Fibroblast of skin of right quadriceps (primary cell): ENCODE results near the gene CARM1.

ENCODE experiments used
- DNase-seq: peaks from one replicate; pipeline ENCODE4 v3.0.0-alpha.2; 2013

CARM1 gene

DNA sequence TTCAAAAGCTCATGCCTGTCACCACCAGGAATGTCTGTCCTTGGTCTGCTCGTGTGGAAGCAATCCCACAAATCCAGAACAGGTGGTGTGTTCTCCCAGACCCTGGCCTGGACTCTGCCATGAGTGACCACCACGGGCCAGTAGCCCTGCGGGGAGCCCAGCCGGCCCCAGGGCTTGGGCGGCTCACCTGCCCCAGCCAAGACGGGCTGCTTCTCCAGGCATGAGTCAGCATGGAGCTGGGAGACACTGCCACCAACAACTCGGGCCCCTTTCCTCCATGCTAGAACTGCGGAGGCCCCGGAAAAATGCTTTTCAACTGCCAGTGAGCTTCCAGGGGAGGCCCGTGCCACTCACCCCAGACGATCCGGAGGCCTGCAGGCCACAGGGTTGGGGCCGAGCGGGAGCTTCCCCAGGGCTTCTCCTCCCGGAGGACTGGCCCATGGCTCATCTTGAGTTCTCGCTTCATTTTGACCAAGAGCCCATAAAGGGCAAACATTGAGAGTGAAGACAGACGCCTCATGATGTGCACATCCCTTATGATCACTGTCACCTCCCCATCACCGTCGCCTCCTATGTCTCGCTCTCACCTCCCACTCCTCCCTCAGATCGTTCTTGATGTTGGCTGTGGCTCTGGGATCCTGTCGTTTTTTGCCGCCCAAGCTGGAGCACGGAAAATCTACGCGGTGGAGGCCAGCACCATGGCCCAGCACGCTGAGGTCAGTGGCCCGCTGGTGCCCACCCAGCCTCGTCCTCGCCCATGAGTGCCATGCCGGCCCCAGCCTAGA is 40.4 kb downstream of the CARM1 start:
- DNase-seq, result no peak

DNA sequence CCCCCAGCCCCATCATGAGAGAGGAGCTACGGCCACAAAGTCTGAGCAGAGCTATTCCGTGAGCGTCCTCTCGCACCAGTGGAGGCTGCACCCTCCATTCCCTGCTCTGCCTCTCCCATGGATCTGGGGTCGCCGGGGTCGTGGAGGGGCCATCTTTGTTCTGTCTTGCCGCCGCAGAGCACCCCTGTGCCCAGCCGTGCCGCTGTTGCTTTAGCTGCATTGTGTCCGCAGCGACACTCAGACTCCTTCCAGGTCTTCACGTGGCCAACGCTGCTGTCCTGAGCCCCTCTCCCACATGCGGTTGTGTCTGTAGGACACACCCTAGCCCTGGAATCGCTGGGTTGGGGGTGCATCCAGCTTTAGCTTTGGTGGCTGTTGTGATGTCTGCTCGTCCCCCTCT is 41.3 kb downstream of the CARM1 start:
- no peak for DNase-seq

DNA sequence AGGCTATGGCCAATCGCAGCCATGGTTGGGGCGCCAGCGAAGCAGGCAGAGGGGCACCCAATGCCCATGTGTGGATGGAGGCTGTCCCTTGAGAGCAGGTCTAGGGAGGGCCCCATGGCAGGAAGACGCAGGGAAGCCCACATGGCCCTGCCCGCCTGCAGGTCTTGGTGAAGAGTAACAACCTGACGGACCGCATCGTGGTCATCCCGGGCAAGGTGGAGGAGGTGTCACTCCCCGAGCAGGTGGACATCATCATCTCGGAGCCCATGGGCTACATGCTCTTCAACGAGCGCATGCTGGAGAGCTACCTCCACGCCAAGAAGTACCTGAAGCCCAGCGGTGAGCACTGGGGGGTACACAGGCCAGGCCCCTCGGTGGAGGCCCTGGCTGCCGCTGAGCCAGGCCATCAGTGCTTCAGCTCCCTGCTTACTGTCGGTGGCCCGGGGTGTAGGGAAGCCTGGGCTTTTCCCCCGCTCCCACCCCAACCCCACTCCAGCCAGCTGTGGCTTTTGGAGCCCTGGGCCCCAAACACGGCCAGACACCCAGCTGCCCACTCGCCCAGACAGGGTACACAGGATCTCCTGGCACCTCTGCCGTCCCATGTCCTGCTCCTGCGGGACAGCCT is 42.5 kb downstream of the CARM1 start:
- no peak for DNase-seq

DNA sequence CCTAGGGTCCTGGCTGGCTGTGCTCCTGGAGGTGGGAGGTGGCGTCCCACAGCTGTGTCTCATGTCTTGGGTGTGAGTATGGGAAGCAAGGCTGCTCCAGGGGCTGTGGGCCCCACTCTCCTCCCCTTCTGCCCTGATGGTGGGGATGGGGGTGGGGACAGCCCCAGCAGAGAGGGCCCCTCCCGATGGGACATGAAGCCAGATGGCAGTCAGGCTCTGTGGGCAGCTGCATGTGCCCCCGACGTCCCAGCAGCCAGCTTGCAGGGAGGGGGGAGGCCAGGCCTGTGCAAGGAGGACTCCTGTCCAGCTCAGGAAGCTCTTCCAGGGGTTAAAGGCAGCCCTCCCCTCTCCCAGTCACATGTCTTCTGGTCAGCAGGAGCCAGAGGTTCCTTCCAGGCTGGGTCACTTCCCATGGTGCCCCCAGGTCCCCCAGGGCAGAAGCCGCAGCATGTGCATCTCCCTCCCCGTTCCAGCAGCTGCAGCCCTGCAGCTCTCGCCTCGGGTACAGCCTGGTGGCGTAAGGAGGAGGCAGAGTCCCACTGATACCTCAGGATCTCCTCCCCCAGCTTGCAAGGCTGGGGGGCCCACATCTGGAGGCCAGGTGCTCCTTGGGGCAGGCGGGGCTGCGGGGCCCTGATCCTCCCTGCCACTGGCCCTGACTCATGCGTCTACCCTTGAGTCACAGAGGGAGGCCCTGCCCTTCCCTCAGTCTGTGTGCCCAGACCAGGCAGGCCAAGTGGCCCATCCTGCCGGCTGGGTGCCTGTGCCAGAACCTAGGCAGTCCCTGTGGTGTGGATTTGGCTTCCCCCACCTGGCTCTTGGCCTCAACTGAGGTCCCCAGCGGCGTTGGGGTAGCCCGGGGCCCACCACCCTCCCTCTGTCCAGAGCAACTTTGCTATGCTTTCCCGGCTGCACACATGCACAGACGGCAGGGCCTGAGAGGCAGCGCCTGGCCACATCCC is 44.1 kb downstream of the CARM1 start:
- peak; percentile 81 for DNase-seq

DNA sequence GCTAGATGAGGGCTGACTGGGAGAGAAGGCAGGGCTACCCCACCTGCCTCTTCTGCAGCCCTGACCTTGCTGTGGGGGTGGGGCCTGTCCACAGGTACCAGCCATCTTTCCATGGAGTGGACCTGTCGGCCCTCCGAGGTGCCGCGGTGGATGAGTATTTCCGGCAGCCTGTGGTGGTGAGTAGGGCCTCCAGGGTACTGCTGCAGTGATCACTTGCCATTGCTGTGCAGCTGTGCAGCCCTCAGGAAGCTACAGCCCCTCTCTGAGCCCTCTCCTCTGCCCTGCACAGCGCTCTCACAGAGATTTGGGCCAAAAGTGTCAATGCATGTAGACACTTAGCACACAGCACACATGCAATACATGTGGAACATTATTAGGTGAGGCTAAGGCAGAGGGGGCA is 45.2 kb downstream of the CARM1 start:
- DNase-seq, result no peak

DNA sequence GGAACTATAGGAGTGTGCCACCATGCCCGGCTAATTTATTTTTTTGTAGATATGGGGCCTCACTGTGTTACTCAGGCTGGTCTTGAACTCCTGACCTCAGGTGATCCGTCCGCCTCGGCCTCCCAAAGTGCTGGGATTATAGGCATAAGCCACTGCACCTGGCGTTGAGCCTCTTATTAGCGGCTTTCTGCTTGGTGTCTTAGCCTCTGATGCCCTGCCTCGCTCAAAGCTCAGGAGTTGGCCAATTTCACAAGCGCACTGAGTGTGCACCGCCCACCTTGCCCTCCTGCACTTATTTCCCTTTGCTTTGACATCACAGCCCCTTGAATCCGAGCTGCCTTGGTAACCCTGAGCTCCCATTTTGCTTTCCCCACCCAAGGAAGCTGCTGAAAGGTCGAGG is 47.0 kb downstream of the CARM1 start:
- DNase-seq, result no peak

DNA sequence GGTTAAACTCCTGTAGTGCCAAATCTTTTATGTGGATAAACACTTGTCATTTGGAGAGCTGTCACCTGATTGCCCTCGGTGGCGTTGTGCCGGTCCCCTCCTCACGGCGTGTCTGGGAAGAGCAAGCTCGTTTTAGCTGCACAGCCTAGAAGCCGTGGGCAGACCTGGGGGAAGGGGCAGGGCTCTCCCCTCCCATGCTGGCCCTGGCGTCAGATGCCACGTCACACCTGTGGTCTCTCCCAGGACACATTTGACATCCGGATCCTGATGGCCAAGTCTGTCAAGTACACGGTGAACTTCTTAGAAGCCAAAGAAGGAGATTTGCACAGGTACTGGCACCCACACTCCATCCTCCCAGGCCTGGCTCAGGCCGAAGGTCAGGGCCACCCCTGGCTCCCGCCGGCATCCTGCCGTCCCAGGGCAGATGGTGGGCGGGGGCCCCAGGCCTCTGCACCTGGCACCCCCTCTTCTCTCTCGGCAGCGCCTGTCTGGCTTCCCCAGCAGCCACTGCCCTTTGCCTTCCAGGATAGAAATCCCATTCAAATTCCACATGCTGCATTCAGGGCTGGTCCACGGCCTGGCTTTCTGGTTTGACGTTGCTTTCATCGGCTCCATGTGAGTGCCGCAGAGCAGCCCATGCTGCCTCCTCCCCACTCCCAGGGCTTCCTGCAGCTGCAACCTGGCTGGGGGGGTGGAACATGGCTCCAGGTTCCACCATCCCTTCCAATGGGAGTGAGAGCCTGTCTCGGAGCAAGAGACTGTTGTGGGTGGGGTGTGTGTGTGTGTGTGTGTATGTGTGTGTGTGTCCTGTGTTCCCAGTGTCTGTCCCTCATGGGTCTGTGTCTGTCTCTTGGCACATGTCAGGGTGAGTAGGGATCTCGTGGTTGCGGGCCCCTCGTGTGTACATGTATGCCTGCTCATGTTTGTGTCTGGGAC is 48.3 kb downstream of the CARM1 start:
- DNase-seq, result no peak

DNA sequence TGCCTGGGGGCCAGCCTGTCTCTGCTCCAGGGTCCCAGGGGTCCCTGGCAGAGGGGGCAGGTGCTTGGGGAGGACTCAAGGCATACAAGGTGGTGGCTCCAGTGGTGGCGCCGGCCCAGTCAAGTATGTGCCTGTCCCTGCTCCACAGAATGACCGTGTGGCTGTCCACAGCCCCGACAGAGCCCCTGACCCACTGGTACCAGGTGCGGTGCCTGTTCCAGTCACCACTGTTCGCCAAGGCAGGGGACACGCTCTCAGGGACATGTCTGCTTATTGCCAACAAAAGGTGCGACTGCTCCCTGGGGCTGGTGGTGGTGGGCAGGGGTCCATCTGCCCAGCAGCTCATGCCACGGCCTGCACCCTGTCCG is 48.9 kb downstream of the CARM1 start:
- DNase-seq, result no peak

DNA sequence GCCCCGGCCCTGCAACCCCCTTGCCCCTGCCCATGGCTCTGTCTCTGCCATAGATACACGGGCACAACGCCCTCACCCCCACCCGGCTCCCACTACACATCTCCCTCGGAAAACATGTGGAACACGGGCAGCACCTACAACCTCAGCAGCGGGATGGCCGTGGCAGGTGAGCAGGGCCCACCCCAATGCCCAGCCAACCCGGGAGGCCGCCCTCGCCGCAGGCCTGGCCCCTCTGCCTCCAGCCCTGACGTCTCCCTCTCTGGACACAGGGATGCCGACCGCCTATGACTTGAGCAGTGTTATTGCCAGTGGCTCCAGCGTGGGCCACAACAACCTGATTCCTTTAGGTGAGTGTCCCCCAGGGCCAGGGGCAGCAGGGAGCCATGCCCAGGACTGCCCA is 49.4 kb downstream of the CARM1 start:
- DNase-seq, result no peak

DNA sequence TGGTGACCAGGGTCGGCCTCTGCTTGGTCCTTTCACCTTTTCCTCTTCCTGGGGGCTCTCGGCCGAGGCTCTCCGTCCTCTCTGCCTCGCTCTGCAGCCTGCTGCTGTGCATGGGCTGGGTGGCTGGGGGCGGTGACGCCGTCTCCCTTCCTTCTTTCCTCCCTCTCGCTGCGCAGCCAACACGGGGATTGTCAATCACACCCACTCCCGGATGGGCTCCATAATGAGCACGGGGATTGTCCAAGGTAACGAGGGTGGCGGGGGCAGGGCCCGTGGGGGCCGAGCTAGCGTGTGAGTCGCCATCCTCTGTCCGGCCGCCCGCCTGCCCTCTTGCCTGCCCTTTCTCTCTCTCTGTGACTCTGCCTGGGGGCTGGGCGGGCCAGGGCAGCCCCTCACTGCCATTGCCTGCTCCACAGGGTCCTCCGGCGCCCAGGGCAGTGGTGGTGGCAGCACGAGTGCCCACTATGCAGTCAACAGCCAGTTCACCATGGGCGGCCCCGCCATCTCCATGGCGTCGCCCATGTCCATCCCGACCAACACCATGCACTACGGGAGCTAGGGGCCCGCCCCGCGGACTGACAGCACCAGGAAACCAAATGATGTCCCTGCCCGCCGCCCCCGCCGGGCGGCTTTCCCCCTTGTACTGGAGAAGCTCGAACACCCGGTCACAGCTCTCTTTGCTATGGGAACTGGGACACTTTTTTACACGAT is 50.0 kb downstream of the CARM1 start:
- no peak for DNase-seq

DNA sequence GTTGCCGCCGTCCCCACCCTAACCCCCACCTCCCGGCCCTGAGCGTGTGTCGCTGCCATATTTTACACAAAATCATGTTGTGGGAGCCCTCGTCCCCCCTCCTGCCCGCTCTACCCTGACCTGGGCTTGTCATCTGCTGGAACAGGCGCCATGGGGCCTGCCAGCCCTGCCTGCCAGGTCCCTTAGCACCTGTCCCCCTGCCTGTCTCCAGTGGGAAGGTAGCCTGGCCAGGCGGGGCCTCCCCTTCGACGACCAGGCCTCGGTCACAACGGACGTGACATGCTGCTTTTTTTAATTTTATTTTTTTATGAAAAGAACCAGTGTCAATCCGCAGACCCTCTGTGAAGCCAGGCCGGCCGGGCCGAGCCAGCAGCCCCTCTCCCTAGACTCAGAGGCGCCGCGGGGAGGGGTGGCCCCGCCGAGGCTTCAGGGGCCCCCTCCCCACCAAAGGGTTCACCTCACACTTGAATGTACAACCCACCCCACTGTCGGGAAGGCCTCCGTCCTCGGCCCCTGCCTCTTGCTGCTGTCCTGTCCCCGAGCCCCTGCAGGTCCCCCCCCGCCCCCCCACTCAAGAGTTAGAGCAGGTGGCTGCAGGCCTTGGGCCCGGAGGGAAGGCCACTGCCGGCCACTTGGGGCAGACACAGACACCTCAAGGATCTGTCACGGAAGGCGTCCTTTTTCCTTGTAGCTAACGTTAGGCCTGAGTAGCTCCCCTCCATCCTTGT is 50.7 kb downstream of the CARM1 start:
- no peak for DNase-seq

DNA sequence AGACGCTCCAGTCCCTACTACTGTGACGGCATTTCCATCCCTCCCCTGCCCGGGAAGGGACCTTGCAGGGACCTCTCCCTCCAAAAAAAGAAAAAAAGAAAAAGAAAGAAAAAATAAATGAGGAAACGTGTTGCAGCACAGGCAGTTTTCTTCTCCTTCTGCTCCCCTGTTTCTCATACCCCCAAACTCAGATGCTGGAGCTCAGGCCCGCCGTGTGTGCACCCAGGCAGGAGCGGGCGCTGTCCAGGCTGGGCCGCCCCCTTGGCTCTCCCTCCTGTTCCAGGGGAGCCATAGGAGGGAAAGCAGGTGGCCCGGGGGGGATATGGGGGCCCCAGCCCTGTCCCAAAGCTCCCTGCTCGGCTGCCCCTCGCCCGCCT is 51.3 kb downstream of the CARM1 start:
- no peak for DNase-seq

DNA sequence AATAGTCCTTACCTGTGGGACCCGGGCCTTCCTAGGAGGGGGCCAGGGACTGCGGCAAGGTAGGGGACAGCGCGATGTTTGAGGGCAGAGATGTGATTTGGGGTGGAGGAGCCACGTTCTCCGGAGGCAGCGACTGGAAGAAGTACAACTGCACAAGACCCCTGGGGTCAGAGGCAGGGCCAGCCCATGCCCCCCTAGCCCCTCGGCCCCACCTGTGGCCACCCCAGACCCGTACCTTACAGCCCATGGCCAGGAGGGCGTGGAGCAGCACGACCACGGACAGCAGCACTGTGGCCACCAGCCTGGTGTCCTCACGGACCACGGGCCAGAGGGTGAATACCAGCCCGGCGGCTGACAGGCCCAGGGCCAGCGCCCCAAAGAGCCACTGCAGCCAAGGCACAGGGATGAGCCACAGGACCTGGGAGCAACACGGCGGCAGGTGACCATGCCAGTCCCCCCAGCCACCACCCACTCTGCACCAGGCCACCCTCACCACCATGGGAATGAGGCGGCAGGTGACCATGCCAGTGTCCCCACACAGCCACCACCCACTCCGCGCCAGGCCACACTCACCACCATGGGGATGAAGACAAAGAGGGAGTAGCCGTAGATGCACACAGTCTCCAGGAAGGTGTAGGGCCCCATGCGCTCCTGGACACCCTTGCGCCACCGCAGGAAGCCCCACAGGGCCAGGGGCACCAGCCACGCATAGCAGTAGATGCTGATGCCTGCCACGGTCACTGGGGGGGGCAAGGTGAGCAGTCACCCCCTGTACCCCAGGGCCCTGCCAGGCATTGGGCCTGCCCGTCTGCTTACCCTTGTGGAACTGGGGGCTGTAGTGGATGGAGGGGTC is 52.1 kb downstream of the CARM1 start:
- no peak for DNase-seq

DNA sequence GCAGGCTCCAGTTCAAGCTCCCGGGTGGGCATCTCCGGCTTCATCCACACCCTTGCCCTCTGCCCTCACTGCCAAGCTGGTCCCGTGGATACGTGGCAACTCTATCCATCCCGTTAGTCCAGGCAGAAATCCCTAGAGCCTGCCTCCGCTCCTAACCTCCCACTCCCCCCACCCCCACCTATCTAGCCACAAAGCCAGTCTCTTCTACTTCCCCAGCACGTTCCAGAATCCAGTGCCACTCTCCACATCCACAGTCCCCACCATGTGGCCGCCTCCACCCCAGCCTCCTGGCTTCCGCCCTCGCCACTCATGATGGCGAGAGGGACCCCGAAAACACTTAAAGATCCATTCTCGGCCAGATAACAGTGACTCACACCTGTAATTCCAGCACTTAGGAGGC is 53.2 kb downstream of the CARM1 start:
- DNase-seq, result no peak

DNA sequence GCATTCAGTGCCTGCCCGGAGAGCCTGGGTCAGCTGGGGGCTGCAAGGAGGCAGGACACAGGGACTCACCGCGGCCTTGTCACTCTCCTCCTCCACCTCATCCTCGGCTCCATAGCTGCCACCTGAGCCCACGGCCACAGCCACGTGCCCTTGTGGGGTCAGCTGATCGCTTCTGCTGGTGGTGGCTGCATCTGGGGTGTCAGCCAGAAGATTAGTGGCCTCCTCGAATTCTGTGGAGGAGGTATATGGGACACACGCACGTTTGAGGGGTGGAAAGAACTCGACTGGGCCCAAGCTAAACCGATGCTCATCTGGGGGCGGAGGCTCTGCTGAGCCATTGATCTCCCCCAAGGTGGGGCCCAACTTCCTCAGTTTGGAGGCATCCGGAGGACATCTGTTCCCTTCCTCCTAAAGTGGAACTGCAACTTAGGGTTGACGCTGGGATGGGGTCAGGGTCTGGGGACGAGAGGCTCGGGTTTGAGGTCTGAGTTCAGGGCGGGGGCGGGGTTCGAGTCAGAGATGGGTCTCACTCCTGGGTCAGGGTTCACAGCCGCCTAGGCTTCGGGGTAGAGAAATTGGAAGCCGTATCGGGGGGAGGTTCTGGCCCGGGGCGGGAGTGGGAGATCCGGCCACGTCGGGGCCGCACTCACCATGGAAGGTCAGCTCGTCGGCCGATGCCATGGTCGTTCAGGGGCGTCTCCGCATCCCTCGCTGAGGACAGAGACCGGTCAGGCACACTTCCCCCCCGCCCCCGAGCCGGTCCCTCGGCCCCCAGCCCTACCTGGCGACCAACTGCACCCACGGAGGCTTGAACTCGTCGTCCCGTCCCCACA is 56.6 kb downstream of the CARM1 start:
- DNase-seq, result no peak

DNA sequence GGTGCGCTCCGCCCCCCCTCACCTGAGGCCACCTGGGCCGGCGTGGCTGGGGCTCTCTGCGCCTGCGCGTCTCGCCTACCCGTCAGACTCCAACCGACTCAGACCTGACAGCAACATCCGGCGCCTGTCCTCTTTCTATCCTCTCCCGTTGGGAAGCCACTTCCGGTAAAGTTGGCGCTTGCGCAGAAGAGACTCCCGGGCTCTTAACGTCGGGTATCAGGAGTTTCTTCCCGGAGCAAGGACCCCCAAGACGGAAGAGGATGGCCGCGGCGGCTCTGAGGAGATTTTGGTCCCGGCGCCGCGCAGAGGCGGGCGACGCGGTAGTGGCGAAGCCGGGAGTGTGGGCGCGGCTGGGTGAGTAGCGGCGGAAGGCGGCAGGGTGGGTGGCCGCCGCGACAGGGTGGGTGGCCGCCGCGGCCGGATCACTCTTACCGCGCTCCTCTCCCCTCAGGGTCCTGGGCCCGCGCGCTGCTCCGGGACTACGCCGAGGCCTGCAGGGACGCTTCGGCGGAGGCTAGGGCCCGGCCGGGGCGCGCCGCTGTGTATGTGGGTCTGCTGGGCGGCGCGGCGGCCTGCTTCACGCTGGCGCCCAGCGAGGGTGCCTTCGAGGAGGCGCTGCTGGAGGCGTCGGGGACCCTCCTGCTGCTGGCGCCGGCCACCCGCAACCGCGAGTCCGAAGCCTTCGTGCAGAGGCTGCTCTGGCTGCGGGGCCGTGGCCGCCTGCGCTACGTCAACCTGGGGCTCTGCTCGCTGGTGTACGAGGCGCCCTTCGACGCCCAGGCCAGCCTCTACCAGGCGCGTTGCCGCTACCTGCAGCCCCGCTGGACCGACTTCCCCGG is 57.4 kb downstream of the CARM1 start, which contains the start of the genes TIMM29 and YIPF2:
Gene TIMM29, plus strand, starts transcription at position 249 of the 839 bp plus-strand sequence. Its CDS starts 12 bp downstream, at position 261.
Gene YIPF2, minus strand, starts transcription at position 77 of the 839 bp plus-strand sequence. CDS start 229 bp downstream, outside the sequence.
- peak; percentile 98 for DNase-seq

DNA sequence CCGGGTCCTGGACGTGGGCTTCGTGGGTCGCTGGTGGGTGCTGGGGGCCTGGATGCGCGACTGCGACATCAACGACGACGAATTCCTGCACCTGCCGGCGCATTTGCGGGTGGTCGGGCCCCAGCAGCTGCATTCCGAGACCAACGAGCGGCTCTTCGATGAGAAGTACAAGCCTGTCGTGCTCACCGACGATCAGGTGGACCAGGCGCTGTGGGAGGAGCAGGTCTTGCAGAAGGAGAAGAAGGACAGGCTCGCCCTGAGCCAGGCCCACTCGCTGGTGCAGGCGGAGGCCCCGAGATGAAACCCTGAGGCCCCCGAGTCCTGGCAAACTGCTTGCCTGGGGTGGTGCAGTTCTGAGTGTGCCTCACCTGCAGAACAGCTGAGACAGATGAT is 58.0 kb downstream of the CARM1 start:
- no peak for DNase-seq
